ENCODE results near the gene CDC26.

Gene CDC26

DNA sequence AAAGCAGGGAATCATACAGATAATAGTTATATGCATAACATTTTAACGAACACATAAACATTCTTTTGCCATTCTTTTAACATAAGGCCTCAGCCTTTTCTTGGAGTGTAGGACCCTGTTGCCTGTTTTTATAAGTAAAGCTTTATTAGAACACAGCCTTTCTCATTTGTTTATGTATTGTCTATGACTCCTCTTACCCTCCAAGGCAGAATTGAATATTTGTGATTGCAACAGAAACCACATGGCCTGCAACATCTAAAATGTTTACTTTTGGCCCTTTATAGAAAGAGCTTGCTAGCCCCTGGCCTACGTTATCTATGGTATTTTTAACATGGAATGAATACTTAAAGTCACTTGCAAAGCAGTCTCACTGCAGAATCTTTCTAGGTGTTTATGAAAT, 51.4 kb downstream of the CDC26 start:
- H3K27me3 ChIP-seq (replicated peaks; ENCODE audit: control insufficient read depth, insufficient read depth, low read length): no peaks in the 10 kb centered on the region
- TF ChIP-seq, protein P1, sequence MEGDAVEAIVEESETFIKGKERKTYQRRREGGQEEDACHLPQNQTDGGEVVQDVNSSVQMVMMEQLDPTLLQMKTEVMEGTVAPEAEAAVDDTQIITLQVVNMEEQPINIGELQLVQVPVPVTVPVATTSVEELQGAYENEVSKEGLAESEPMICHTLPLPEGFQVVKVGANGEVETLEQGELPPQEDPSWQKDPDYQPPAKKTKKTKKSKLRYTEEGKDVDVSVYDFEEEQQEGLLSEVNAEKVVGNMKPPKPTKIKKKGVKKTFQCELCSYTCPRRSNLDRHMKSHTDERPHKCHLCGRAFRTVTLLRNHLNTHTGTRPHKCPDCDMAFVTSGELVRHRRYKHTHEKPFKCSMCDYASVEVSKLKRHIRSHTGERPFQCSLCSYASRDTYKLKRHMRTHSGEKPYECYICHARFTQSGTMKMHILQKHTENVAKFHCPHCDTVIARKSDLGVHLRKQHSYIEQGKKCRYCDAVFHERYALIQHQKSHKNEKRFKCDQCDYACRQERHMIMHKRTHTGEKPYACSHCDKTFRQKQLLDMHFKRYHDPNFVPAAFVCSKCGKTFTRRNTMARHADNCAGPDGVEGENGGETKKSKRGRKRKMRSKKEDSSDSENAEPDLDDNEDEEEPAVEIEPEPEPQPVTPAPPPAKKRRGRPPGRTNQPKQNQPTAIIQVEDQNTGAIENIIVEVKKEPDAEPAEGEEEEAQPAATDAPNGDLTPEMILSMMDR (IDR thresholded peaks at IDR 0.05; ENCODE audit: insufficient read depth, low read length, poor library complexity, severe bottlenecking): no peak
- no peak for DNase-seq (ENCODE audit: extremely low read depth, insufficient read length)
- no peaks in the 10 kb centered on the region for H3K36me3 ChIP-seq (ENCODE audit: control insufficient read depth, insufficient read depth, low read length)
- no peak overlapping the region for H3K4me3 ChIP-seq (replicated peaks; ENCODE audit: low read depth, low read length)

DNA sequence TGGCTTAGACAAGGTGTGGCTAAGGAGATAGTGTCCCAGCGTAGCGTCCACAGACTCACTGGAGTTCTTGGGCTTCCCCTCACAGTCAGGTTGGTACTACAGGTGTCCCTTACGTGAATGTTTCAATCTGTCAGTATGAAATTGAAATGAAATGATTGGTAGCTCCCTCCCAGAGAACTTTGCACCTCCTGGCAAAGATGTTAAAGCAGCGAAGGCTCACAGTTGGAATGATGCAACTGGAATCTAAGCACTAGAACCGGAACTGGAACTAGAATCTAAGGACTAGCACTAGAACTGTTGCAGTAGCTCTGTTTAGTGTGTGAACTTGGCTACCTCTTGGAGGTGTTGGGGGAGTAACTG, 52.9 kb downstream of the CDC26 start:
- peak overlapping the region; percentile 96 for H3K4me3 ChIP-seq (replicated peaks; ENCODE audit: low read depth, low read length)
- TF ChIP-seq, protein P1 (IDR thresholded peaks at IDR 0.05; ENCODE audit: insufficient read depth, low read length, poor library complexity, severe bottlenecking): no peak
- H3K27me3 ChIP-seq (replicated peaks; ENCODE audit: control insufficient read depth, insufficient read depth, low read length): no peaks in the 10 kb centered on the region
- no peaks in the 10 kb centered on the region for H3K36me3 ChIP-seq (ENCODE audit: control insufficient read depth, insufficient read depth, low read length)
- DNase-seq (ENCODE audit: extremely low read depth, insufficient read length): no peak

DNA sequence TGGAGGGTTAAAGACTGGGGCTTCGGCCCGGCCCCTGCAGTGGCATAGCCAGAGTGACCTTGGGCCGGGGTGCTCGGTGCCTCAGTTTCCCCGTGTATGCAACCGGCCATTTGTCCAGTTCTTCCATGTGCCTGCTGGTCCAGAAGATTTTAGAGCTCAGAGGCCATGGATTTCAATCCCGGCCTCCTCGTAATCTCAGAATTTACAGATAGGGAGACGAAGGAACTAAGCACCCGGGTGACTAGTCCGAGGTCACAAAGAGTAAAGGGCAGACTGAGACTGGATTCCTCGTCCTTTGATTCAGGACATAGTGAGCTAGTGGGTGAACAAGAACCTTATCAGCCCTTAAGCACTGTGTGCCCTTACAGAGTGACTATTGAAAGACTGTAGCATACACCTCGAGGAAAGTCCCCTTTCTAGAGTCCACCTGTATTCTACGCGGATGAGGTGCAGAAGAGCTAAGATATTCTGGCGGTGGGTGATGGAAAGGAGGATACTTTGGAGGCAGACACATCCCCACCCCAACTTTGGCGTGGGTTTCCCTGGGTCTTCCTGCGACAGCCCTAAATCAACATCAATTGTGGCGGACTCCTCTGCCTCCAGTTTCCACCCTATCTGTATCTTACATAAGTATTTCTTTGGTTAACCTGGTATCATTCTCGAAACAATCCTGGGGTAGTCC, 53.4 kb downstream of the CDC26 start:
- DNase-seq (ENCODE audit: extremely low read depth, insufficient read length): no peak
- TF ChIP-seq, protein P1 (IDR thresholded peaks at IDR 0.05; ENCODE audit: insufficient read depth, low read length, poor library complexity, severe bottlenecking): no peak
- Histone ChIP-seq H3K27me3 (replicated peaks; ENCODE audit: control insufficient read depth, insufficient read depth, low read length) (no peaks in the 10 kb centered on the region), H3K4me3 (replicated peaks; ENCODE audit: low read depth, low read length) (peak overlapping the region; percentile 96), H3K36me3 (ENCODE audit: control insufficient read depth, insufficient read depth, low read length) (no peaks in the 10 kb centered on the region)

DNA sequence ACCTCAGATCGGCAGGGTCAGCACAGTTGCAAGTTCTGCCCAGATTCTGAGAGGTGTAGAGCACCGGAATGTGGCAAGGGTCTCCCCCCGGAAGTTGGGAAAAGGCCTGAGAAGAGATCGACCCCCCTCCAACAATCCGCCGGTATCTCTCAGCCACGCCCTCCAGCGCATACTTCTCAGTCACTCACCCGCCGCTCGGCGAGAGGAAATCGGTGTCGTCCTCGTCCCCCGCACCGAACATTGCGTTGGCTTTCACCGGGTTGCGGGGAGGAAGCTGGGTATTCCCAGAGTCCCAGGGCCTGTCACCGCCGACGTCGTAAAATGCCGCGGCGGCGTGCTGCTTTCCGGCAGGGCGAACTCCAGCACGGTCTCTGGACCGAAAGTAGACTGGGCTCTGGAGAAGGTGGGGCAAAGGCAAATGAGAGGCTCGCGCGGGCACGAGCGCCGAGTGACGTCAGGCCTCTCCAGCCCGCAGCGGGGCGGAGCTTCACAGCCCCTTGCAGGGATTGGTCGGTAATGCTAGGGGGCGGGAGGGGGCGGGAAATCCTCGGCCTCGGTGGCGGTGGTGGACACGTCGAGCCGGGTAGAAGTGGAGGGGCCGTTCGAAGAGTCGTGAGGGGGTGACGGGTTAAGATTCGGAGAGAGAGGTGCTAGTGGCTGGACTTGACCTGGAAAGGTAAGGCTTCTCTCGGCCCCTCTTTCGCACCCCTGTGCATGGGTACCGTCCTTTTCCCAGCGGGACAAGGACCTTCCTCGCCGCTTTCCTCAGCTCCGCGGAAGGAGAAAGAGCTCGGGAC, 54.2 kb downstream of the CDC26 start, which contains the start of the genes FKBP15 and SLC31A1:
Gene FKBP15 (minus strand): TSS at position 275 of the 797 bp plus-strand sequence. CDS start 34 bp downstream, at position 241.
Gene SLC31A1 (plus strand): TSS at position 542 of the 797 bp plus-strand sequence. CDS start 34,605 bp downstream, outside the sequence.
- TF ChIP-seq, protein P1 (IDR thresholded peaks at IDR 0.05; ENCODE audit: insufficient read depth, low read length, poor library complexity, severe bottlenecking): no peak
- Histone ChIP-seq H3K36me3 (ENCODE audit: control insufficient read depth, insufficient read depth, low read length) (no peaks in the 10 kb centered on the region), H3K4me3 (replicated peaks; ENCODE audit: low read depth, low read length) (peak within 1 kb of the TSS; percentile 96), H3K27me3 (replicated peaks; ENCODE audit: control insufficient read depth, insufficient read depth, low read length) (no peaks in the 10 kb centered on the region)
- DNase-seq (ENCODE audit: extremely low read depth, insufficient read length): peak; percentile 99

DNA sequence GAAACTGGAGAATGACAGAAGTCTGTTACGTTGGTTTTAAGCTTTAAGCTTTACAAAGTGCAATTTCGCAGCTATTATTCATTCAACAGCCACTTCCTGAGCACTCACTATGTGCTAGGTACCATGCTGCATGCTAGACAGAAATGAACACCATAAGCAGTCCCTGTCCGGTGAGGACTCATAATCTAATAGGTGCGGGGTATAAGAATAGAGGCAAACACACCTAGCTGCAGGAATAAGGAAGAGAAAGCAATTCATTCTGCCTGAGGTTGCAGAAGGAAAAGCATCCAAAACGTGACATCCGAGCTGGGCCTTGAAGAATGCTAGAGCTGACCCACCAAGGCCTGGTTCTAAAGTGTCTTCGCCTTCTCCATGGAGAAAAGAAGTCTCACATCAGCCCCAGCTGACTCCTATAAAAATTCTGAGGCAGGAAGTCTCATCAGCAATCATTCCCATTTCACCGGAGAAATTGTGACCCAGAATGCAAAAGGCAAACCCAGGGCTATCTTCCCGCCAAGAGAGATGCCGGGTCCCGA, 54.8 kb downstream of the CDC26 start:
- Histone ChIP-seq H3K36me3 (ENCODE audit: control insufficient read depth, insufficient read depth, low read length) (no peaks in the 10 kb centered on the region), H3K4me3 (replicated peaks; ENCODE audit: low read depth, low read length) (peak overlapping the region; percentile 86), H3K27me3 (replicated peaks; ENCODE audit: control insufficient read depth, insufficient read depth, low read length) (no peaks in the 10 kb centered on the region)
- DNase-seq (ENCODE audit: extremely low read depth, insufficient read length): peak; percentile 8
- TF ChIP-seq, protein P1 (IDR thresholded peaks at IDR 0.05; ENCODE audit: insufficient read depth, low read length, poor library complexity, severe bottlenecking): no peak

All from GM06990 (cell line).